Cerebellar cortex (tissue), 1 donor: ENCODE measurements around the gene ZNF628.
"Not testable (repeated sequence)": the region's sequence is repeated elsewhere in the genome, so short reads cannot be mapped to it uniquely, and the experiment has no call there.

Source experiments
- DNase-seq: peaks from one replicate; pipeline ENCODE4 v3.0.0-alpha.2; 2015; ENCODE audit warnings: low spot score

Gene ZNF628

GRCh38 chr19:55484593-55485438, 8.4 kb downstream of the ZNF628 start, which contains the start of gene NAT14:
NAT14 (plus strand) TSS chr19:55485188; CDS start chr19:55485709, 521 bp downstream.
- peak; percentile 57 for DNase-seq

DNA sequence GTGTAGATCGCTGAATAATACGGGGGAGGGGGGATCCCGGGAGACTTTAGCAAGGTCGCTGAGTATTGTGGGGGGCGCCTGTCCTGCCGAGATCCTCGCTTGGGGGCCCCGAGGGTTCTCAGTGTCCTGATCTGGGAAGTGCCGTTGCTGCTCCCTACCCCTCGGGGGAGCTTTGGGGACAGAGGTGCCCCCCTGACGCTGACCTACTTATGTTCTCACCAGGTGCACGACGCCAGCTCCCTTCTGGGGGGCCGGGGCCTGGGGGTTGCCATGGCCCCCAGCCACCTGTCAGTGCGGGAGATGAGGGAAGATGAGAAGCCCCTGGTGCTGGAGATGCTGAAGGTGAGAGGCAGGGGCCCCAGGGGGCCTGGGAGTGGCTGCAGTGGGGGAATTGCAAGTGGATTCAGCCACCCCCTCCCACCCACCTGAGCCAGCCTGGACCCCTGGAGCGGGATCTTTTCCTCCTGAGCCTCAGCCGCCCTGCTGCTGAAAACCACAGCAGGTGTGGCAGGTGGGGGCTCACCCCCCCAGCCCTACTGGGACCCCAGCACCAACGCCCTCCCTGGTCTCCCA, 9.1 kb downstream of the ZNF628 start:
- DNase-seq: no peak

GRCh38 chr19:55486043-55486970, 9.9 kb downstream of the ZNF628 start:
- DNase-seq: peak; percentile 50

DNA sequence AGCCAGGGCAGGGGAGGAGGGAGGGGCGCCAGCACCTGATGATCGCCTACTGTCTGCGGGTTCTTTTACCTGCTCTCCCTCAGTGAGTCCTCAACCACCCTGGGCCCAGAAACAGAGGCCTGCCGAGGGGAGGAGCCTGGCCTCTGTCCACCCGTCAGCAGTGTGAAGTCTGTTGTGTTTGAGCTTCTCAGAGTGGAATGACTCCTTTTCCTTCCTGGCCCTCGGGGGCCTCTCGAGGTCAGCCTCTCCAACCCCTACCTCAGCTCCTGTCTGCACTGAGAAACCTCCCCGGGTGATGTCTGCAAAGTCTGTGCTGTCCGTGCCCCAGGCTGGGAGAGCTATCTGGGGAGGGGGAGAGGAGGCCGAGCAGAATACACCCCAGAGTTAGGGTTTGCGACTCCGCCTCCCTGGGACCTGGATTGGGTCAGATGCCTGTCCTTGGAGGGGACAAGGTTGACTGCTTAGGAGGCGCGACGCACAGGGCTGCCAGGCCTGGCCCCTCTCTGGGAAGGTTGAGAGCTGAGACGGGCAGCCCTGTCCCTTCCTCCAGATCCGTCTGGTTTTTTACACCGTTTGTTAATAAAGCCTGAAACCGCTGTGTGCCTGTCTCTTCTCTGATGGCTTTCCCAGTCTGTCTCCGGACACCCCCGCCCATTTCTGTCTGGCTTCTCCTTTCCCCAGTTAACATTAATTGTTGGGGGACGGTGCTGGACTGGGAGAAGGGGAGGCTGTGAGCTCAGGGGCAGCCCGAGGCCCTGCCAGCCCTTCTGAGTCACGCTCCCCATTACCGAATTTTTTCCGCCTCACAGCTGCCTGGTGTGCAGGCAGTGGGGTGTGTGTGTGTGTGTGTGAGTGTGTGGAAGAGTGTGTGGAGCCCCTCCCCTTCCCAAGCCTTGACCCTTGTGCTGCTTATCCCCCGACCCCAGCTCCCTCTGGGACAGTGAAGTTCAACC, 10.8 kb downstream of the ZNF628 start:
- peak; percentile 76 for DNase-seq

- peak; percentile 43 for DNase-seq
Measured at GRCh38 chr19:55487924-55488687, 11.7 kb downstream of the ZNF628 start, which contains the start of gene SSC5D. SSC5D (plus strand) TSS chr19:55488436; CDS start chr19:55488590, 154 bp downstream.

GRCh38 chr19:55488986-55489710, 12.7 kb downstream of the ZNF628 start:
- DNase-seq: no peak

DNA sequence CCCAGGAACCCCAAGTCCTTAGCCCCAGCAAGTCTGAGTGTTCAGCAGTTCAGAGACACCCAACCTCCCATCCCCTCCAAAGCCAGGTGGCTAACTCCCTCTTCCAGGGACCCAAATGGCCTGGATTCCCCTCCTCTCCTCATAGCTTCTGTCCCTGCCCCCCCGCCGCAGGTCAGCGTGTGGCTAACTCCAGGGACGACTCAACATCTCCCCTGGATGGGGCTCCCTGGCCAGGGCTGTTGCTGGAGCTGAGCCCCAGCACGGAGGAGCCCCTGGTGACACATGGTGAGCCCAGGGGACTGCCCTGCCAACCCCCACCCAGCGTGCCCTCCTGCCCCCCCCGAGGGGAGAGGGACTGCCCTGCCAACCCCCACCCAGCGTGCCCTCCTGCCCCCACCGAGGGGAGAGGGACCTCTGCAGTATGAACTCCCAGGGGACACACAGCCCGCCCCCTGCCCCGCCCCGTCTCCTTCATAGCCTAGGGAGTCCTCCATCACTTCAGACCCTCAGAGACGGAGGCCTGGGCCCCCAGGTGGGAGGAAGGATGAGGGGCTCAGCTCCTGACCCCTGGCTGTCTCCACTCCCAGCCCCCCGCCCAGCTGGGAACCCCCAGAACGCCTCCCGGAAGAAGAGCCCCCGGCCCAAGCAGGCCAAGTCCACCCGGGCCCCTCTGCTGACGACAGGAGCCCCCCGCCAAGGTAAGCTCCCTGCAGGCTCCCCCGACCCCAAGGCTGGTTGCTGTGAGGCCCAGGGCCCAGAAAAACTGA, 13.5 kb downstream of the ZNF628 start:
- no peak for DNase-seq

GRCh38 chr19:55490478-55491432, 14.3 kb downstream of the ZNF628 start:
- DNase-seq: no peak

DNA sequence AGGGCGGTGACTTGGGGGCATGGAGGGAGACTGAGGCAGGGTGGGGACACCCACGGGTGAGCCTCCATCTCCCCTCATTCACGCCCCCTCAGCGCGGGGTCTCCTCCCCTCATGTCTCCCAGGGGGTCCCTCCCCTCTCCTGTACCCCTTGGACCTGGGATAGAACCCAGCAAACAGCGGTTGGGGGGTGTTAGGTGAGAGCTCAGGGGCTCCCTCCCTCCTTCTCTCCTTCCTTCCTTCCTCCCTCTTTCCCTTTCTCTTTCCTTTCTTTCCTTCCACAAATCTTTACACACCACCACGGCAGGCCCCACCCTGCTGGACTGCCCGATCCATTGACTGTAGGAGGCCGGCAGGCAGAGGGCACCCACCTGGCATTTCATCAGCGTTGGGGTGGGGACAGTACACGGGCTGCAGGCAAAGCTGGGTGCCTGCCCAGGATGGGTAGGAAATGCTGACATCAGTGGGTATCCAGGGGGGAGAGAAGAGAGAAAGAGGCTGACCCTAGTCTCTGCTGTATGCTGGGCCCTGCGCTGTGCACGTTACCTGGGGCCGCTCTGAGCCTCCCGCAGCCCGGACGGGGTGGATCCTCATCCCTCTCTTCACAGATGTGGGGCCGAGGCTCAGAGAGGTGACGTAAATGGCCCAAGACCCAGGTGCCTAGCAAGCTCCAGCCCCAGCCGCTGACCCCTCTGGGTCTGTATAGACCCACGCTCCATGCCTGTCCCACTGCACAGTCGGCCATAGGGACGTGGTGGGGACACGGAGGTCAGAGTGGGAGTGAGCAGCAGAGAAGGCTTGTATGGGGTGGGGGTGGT, 15.3 kb downstream of the ZNF628 start:
- DNase-seq: no peak

- DNase-seq: no peak
Measured at GRCh38 chr19:55492362-55492944, 16.0 kb downstream of the ZNF628 start.

DNA sequence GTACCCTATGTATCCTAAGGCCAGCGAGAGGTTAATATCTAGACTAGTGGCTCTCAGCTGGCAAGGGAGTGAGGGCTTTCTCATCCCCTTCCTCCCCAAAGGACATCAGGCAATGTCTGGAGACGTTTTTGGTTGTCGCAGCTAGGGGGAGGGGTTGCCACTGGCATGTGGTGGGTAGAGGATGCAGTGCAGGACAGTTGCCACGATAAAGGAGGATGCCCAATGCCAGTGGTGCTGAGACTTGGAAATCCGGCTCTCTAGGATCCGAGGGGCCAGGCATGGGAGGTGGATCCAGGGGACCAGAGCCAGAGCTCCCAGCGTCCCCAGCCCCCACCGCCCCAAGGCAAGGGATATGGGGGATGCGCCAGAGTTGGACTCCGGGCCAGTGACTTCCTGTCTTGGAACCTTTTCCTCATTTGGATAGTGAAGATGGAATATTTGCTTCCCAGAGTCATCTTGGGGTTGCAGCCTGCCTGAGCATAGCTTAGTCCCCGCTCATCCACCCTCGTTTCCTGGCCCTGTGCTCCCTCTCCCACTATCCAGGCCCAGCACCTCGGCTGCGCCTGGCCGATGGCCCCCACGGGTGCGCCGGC, 16.7 kb downstream of the ZNF628 start:
- DNase-seq: no peak

- DNase-seq: no peak
Measured at GRCh38 chr19:55493645-55494171, 17.3 kb downstream of the ZNF628 start.

DNA sequence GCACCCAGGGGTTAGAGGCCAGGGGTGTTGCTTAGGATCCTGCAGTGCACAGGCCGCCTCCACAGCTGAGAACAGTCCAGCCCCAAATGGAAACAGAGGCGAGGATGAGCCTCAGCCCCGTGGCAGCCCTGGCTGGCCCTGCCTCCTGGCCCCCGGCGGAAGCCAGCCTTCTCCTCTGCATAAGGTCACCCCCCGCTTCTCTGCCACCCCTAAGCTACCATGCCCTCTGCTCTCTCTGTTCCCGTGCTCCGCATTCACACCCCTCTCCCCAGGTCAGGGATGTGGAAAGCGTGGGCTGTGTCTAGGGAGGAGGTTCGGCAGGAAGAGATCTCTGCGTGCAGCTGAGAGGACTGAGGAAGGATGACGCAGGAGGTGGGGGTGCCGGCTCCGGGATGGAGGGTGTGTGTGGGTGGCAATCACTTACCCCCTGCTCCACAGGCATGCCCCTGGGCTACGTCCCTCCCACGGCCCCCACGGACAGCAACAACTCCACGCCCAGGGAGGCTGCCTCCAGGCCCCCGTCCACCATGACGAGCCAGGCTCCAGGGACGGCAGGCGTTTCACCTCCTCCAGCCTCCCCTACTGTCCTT, 17.9 kb downstream of the ZNF628 start:
- DNase-seq: no peak

DNA sequence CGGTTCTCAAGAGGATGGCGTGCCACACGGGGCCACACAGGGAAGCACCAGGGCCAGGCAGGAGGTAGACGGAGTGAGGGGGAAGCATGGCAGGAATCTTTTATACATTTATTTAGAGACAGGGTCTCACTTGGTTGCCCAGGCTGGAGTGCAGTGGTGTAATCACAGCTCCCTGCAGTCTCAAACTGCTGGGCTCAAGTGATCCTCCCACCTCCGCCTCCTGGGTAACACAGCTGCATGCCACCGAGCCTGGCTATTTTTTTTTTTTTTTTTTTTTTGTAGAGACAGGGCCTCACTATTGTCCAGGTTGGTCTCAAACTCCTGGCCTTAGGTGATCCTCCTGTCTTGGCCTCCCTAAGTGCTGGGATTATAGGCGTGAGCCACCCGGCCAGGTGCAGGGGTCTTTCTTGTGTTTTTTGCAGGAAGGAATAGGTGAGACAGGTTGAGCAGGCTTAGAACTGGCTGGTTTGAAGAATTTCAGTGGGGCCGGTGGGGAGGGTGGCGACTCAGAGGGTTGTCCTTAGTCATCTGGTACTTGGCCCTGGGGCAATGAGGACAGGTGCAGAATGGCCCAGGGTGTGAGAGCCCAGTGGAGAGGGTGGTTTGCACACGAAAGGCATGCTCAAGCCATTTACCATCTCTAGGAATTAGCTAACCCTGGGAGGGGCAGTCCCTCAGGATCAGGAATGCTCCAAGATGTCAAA, 19.4 kb downstream of the ZNF628 start:
- no peak for DNase-seq

- DNase-seq: not testable (repeated sequence)
Measured at GRCh38 chr19:55496820-55497219, 20.4 kb downstream of the ZNF628 start.
